Fibroblast of lung (primary cell): ENCODE data around the gene HIRA.

Experiments used
- EZH2 ChIP-seq: IDR thresholded peaks from 2 replicates; pipeline ENCODE4 v1.5.1; 2012; ENCODE audit warnings: low read length, control low read depth, mild to moderate bottlenecking; ENCODE audit errors: missing control alignments
- TF ChIP-seq, protein P1 (sequence below), 2 donors: IDR thresholded peaks in 1 of 2; conservative IDR thresholded peaks in 1 of 2; 1 replicate in 1 of 2; 2 replicates in 1 of 2; pipeline ENCODE4 v1.5.1; 2011 to 2012; ENCODE audit warnings: low read length in 2 of 2, control low read depth in 1 of 2, inconsistent platforms in 1 of 2, low read depth in 1 of 2, mild to moderate bottlenecking in 1 of 2

GRCh38 chr22:19464975-19465374, 33.4 kb upstream of the HIRA start:
- no peak for TF ChIP-seq EZH2
- TF ChIP-seq, protein P1, sequence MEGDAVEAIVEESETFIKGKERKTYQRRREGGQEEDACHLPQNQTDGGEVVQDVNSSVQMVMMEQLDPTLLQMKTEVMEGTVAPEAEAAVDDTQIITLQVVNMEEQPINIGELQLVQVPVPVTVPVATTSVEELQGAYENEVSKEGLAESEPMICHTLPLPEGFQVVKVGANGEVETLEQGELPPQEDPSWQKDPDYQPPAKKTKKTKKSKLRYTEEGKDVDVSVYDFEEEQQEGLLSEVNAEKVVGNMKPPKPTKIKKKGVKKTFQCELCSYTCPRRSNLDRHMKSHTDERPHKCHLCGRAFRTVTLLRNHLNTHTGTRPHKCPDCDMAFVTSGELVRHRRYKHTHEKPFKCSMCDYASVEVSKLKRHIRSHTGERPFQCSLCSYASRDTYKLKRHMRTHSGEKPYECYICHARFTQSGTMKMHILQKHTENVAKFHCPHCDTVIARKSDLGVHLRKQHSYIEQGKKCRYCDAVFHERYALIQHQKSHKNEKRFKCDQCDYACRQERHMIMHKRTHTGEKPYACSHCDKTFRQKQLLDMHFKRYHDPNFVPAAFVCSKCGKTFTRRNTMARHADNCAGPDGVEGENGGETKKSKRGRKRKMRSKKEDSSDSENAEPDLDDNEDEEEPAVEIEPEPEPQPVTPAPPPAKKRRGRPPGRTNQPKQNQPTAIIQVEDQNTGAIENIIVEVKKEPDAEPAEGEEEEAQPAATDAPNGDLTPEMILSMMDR (conservative IDR thresholded peaks at IDR 0.05 in 1 of 2, IDR thresholded peaks at IDR 0.05 in 1 of 2; ENCODE audit: low read depth in 1 of 2, low read length in 2 of 2) = no peak
